DMS53 treated with DMSO at 0.1 percent for 48 hours (cell line): ENCODE measurements around the gene SCGB1C1.

Source experiments
- DNase-seq: peaks from one replicate; lab custom pipeline; 2025; ENCODE audit not compliant: unreplicated experiment; lab: John Stamatoyannopoulos, UW

The SCGB1C1 gene

DNA sequence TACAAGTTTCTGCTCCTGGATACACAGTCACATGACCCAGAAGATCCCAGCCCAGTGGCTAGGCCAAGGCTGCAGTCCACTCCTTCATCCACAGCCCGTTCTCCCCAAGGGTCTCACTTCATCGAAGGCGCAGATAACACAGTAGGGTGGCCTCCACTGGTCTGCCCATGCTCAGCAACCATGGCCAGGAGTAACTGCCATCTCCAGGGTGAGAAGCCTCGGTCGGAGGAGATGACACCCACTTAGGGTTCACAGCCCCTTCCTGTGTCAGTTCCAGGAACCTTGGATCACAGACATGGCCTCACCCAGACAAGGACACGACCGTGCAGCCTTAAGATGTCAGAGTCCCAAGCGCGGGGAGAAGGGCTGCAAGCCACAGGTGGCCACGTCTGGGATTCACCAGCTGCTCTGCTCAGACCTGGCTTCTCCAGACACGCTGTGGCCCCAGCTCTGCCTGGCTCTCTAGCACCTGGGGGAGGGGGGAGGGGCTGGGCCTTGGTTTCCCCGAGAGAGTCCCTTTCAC, 11.8 kb downstream of the SCGB1C1 start:
- DNase-seq: no peak

DNA sequence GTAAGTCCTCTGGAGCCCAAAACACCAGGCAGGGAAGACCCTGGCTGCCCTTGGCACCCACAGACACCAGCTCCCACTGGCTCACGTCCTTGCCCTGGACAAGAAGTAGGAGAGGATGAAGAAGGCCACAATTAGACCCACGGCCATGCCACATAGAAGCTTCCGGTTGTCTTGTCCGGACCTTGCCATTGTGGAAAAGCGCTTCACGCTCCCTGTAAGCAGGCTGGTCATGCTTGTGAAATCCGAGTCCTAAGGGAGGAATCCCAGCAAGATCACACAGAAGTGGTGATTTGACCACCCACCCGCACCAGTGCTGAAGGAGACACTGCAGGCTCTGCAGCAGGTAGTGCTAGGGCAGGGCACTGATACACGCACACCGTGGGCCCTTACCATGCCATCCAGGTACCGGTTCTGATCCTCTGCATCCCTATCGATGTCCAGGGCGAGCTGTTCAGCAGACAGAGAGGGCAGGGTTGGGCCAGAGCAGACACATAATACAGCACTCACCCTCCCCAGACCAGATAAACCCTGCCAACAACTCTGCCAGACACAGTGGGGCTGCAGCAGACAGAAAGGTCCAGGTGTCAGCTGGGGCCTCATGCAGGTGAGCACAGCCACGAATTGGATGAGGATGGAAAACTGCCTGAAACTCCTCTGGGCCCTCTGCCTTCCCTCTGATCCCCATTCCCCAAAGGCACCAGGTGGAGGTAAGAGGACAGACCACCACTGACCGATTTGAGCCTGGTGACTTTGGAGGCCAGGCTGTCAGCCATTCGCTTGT, 12.5 kb downstream of the SCGB1C1 start:
- no peak for DNase-seq

DNA sequence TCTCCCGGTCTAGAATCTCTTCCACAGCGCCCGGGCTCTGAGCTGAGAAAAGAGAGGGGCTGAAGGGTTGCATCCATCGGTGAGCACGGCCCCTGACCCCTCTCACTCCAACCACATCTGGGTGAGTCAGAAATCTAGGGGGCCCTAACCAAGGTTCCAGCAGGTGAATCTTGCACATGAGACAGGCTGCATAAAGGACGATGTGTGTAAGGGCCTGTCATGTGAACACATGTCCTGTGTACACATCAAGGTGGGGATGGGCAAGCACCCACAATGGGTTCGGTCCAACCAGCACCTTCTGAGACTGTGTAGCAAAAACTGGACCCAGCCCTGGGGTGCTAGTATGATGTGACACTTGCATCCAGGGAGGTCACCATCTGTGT, 13.1 kb downstream of the SCGB1C1 start:
- no peak for DNase-seq

DNA sequence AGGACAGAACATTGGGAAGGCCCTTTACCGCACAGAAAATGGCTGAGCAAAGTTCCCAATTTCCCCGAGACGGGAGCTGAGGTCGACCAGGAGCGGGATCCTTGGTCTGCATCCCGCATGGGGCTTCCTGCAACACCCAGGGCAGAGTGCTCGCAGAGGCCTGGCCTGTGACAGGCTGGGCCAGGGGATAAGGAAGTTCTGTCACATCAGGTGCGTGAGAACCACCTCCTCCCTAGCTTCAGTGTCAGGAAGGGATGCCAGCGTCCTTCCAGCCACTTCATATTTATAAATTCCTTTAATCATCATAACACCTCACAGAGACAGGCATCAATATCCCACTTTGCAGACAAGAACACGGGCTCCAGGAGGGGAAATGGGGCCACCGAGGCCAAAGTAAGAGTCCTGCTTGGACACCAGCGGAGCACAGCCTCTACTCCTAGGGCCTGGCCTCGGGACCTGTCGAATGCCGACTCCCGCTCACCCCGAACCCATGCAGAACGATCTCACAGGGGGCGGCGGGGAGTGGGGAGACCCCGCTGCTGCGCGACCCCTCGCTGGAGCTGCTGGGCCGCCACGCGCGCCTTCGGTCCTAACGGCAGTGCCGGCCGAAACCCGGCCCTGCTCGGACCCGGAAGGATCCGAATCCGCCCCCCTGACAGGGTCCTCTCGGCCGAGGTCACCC, 13.8 kb downstream of the SCGB1C1 start:
- DNase-seq: peak; percentile 11

DNA sequence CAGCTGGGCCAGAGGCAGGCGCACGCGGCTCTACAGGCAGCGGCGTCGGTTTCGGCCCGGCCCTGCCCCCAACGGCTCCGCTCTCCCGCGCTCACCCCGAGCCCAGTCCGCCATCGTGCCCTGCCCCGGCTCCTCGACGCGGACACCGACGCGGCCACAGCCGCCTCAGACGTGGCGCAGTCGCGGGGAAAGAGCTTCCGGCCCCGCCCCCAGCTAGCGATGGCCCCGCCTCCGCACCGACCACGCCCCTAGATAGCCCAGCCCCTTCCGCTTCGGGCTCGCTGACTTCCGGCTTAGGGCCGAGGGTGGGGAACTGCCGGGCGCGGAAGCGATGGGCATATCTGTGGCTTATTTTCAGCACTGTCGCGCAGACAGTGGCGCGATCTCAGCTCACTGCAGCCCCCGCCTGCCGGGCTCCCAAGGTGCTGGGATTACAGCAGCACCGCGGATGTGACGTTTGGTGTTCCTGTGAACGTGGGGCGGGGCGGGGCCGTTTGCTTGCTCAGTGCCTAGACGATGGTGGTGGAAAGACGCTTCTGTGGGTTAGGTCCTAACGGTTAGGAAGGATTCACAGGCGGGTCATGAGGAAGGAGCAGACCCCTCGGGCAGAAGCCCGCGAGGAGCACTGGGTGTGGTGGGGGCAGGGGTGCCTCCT, 14.5 kb downstream of the SCGB1C1 start, which contains the start of the genes BET1L and RIC8A:
Gene BET1L (minus strand): TSS at position 192 of the 655 bp plus-strand sequence. CDS start 78 bp downstream, at position 114.
Gene RIC8A (plus strand): TSS at position 501 of the 655 bp plus-strand sequence. CDS start 1,147 bp downstream, outside the sequence.
- peak; percentile 93 for DNase-seq

DNA sequence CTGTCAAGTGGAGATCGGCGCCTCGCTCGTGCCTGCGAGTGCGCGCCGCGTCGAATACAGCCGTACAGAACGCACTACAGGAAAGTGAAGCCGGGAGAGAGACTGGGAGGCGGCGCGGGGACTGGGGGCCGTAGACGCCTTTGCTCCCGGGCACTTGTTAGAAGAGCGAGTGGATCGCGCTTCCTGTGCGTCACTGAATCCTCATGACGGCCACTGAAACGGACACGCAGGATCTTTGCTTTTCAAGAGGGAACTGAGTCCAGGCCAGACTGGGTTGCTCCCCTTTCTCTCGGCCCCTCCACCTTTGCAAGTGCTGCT, 14.9 kb downstream of the SCGB1C1 start:
- peak; percentile 67 for DNase-seq

DNA sequence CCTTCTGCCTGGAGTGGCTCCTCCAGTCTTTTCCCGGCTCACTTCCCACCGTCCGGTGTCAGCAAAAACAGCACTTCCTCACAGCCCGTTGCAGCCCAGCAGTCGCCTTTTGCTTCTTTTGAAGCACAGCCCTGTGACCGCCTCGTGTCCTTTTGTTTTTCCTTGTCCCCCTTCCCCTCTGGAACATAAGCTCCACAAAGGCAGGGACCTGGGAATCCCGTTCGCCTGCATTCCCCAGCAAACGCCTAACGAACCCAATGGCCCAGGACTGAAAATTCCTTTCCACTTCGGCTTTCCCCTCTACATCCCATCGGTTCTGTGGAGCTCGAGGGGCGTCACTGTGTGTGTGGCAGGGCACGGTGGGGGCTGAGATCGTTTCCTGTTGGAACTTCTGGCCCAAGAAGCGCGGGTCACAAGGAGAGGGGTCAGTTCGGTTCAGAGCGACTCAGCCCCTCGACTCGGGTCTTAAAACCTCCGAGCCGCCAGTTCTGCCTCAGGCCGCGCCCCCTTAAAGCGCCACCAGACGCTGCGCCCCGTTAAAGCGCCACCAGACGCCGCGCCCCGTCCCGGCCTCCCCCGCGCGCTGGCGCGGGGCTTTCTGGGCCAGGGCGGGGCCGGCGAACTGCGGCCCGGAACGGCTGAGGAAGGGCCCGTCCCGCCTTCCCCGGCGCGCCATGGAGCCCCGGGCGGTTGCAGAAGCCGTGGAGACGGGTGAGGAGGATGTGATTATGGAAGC, 15.5 kb downstream of the SCGB1C1 start:
- DNase-seq: peak; percentile 57

DNA sequence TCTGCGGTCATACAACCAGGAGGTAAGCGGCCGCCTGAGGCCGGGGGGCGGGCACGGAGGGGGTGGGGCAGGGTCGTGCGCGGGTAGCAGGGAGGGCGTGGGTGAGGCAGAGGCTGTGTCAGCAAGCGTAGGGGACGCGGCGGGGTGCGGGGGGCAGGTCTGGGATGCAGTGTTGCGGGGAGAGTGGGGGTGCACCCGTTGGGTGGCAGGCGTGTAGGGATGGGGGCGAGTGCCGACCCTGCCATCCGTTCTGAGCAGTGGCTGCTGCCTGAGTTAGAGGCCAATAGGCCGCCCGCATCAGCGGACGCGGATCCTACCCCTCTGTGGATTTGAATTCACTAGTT, 16.0 kb downstream of the SCGB1C1 start:
- DNase-seq: no peak

DNA sequence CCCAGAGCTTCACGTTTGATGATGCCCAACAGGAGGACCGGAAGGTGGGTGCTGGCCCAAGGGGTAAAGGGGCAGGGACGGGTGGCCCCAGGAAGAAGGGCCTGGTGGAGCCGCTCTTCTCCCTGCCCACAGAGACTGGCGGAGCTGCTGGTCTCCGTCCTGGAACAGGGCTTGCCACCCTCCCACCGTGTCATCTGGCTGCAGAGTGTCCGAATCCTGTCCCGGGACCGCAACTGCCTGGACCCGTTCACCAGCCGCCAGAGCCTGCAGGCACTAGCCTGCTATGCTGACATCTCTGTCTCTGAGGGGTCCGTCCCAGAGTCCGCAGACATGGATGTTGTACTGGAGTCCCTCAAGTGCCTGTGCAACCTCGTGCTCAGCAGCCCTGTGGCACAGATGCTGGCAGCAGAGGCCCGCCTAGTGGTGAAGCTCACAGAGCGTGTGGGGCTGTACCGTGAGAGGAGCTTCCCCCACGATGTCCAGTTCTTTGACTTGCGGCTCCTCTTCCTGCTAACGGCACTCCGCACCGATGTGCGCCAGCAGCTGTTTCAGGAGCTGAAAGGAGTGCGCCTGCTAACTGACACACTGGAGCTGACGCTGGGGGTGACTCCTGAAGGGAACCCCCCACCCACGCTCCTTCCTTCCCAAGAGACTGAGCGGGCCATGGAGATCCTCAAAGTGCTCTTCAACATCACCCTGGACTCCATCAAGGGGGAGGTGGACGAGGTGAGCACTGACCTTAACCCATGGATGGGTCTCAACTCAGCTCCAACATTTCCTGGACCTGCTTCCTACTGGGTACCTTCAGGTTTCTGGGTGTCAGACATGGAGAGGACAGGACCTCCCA, 16.6 kb downstream of the SCGB1C1 start:
- DNase-seq: no peak

DNA sequence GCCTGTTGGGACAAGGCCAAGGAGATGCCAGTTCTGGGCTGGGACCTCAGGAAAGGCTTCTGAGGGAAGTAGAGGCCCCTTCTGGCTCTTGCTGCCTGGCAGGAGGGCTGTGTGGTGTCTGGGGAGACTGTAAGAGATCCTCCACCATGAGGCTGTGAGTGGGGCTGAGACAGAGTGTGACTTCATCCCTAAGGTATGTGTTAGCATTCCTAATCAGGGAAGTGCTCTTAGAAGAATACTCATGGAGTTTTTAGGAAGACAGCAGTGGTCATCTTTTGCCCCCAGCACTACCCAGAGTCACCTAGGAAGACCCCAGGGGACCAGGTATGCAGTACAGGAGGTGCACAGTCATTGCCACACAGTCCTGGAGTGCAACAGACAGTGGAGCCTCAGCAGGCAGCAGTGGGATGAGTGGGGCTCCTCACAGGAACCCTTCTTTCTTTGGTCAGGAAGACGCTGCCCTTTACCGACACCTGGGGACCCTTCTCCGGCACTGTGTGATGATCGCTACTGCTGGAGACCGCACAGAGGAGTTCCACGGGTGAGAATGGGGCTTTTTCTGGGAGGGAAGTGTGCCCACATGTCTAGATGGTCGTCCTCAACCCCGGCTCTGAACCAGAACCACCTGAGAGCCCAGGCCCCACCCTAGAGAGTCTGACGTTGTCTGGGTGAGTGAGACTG, 17.4 kb downstream of the SCGB1C1 start:
- no peak for DNase-seq

DNA sequence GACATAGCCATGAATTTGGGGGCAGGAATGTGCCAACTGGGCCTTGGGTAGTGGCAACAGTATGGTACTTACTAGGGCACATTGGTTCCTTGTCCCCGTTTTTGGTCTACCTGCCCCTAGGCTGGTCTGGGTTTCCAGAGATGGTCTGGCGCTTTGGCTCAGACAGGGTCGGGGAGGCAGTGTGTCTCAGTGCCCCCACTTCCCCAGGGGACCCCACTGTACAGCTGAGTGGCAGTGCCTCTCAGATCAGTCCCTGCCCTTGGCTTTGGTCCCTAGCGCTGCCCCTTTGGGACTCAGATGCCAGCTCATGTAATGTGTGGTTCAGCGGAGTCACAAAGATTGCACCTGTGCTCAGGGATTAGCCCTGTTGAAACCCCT, 17.9 kb downstream of the SCGB1C1 start:
- DNase-seq: no peak

DNA sequence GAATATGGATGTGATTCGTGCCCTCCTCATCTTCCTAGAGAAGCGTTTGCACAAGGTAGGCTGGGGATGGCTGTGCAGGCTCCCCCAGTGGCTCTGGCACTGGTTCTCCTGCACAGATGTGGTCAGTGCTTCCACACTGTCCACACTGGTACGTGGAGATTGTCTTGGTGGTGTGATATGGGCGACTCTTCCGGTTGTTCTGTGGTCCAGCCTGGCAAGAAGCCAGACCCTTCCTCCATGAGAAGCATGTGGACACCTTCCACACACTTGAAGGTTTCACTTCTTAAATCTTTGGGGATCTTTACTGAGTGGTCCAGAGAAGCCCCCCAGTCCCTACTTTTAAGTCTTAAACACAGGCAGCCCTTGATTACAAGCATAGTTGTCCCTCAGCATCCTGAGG, 18.4 kb downstream of the SCGB1C1 start:
- no peak for DNase-seq

DNA sequence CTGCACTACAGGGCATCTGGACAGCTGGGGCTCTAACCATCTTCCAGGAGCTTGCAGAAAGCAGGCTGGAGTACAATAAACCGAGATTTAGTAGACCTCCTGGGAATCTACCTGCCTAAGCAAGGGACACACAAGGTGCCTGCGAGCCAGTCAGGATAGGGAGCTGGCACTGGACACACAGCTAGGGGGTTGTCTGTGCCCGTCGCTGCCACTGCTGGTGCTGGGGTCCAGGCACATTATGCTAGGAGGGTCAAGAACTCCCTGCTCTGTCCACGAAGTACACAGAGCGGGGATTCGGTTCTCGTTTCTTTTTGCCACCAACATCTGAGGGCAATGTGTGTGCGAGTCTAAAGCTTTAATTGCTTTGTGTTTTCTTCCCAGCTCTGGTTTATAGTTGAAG, 18.9 kb downstream of the SCGB1C1 start:
- no peak for DNase-seq

DNA sequence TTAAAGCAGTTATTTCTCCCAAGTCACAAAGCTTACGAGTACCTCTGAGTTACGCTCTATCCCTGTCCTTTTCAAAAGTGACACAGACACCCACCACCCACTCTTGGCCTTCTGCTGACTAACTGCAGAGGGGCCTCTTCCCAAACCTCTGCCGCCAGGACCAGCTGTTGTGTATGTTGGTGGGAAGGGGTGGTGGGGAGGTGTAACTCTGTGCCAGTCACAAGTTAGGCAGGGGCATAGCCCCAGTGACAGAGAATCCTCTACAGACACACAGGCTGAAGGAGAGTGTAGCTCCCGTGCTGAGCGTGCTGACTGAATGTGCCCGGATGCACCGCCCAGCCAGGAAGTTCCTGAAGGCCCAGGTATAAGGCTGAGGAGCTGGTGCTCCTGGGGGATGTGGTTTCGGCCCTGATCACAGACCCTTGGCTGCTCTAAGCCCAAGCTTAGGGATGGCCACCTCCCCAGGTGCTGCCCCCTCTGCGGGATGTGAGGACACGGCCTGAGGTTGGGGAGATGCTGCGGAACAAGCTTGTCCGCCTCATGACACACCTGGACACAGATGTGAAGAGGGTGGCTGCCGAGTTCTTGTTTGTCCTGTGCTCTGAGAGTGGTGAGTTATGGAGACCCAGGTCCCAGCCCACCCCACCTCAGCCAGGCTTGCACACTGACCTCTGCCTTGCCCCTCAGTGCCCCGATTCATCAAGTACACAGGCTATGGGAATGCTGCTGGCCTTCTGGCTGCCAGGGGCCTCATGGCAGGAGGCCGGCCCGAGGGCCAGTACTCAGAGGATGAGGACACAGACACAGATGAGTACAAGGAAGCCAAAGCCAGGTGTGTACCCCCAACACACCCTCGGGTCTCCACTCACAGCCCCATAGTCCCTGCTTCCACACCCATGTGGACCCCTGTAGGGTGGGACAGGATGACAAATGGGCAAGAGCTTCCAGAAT, 19.5 kb downstream of the SCGB1C1 start:
- no peak for DNase-seq

DNA sequence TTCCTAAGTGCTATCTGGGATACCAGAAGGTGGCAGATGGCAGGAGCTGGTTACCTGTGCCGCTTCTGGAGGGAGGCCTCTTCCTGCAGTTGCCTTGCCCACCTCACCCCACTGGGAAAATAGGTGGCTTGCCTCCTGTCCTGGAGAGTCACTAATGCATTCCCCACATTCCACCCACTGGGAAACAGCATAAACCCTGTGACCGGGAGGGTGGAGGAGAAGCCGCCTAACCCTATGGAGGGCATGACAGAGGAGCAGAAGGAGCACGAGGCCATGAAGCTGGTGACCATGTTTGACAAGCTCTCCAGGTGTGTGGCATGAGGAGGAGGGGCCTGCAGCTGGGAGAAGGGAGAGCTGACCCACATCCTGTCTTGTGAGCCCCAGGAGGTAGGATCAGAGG, 20.2 kb downstream of the SCGB1C1 start:
- no peak for DNase-seq

DNA sequence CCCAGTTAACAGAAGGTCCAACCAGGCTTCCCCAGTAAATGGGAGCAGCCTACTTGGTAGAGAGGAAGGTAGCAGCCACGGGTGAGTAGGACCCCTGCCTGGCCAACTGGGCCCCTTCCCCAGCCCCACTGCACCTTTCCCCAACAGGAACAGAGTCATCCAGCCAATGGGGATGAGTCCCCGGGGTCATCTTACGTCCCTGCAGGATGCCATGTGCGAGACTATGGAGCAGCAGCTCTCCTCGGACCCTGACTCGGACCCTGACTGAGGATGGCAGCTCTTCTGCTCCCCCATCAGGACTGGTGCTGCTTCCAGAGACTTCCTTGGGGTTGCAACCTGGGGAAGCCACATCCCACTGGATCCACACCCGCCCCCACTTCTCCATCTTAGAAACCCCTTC, 21.2 kb downstream of the SCGB1C1 start:
- no peak for DNase-seq

DNA sequence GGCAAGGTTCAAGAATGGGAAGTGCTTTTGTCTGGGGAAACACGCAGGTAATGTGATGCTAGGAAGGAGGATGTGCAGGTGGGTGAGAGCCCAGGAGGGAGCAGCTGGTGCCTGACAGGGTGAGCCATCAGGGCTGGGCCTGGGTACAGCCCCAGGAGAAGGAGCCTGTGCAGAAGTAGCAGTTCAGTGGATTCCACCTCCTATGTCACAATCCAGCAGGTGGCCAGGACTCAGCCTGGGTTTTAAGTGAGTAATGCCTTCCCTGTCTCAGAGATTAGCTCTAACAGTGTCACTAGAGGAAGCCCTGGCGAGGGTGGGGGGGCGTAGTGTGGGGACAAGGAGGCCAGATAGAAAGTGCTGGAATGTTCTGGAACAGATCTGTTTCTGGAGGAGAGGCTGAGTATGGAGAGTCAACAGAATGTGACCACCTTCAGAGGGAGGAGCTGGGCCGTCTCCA, 22.7 kb downstream of the SCGB1C1 start:
- no peak for DNase-seq

DNA sequence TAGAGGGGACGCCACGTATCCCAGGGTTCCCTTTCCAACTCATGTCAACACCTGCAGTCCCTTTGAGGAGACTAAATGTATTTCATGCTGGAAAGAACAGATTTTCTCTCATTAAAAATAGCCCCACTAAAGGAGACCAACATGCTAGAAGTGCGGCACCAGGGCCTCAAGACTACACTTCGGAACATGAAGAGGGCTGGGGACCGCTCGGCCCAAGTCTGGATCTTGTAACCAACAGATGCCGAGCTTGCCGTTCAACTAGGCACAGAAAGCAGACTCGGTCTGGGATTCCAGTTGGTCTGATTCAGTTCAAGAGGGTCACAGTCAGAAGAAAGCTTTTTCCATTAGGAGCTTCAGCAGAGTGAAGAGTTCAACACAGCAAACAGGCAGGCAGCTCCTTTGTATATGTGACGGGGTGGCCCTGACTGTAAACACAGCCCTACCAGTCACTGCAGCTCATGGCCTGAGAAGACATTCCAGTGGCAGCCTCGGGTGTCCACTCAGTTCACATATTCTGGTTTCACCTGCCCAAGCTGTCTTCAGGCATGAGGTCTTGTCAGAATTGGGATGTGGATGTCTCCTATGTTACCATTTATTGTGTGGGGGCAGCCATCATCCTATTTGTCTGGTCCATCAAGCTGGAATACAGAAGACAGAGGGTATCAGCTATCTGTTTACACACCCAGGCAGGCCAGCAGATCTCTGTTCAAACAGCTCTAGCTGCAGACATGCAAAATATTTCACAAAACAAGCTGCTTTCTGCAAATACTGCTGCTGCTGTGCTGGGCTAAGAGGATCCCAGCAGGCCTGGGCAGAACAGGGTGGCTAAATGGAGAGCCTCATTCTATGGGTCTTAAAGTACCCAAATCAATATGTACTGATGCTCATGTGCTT, 23.4 kb downstream of the SCGB1C1 start:
- peak; percentile 67 for DNase-seq
